OCI-LY7 (cell line): ENCODE data around the gene KCNG1. TPM values are rescaled to one million over a fixed set of nuclear protein-coding genes. Genes with fewer than 3 reads are reported as not detected.

ENCODE experiments used
- BruUV-seq: library from RNA; stranded (reverse); fragments of 400-500 nt; replicated peaks from 2 replicates; lab custom pipeline; 2021; lab: Mats Ljungman, UMichigan
- CTCF ChIA-PET: fragments of 300-600 bp; sonication (Branson Sonifier 250); formaldehyde crosslinking; loops from one replicate; lab custom pipeline; 2022; ENCODE audit warnings: antibody characterized with exemption; ENCODE audit not compliant: unreplicated experiment; lab: Charles Lee
- POLR2A ChIA-PET: fragments of 300-600 bp; sonication (Branson Sonifier 250); formaldehyde crosslinking; loops from one replicate; lab custom pipeline; 2022; ENCODE audit warnings: antibody characterized with exemption; lab: Charles Lee
- DNase-seq: peaks from one replicate; pipeline ENCODE4 v3.0.0-alpha.2; 2015; ENCODE audit warnings: low spot score
- H2AFZ ChIP-seq: fragments of 200-600 bp; sonication (generic), shearing (Covaris generic); 2 replicates; pipeline ENCODE4 v1.6.1; 2014; ENCODE audit warnings: mild to moderate bottlenecking, antibody characterized with exemption, low read length, moderate library complexity
- H3K27ac ChIP-seq: fragments of 200-600 bp; sonication (generic); 2 replicates; pipeline ENCODE4 v1.5.1; 2014; ENCODE audit warnings: mixed run types, low read depth, mild to moderate bottlenecking, moderate library complexity, low read length, inconsistent platforms; ENCODE audit not compliant: poor library complexity, severe bottlenecking
- H3K36me3 ChIP-seq: fragments of 200-600 bp; sonication (generic); 2 replicates; pipeline ENCODE4 v1.6.1; 2014; ENCODE audit warnings: mild to moderate bottlenecking, antibody characterized with exemption, low read length, moderate library complexity, mixed read lengths; ENCODE audit not compliant: insufficient read depth
- H3K4me1 ChIP-seq: fragments of 200-600 bp; sonication (generic); 2 replicates; pipeline ENCODE4 v1.5.1; 2014; ENCODE audit warnings: mild to moderate bottlenecking, low read length; ENCODE audit not compliant: insufficient read depth, poor library complexity, severe bottlenecking
- H3K4me2 ChIP-seq: fragments of 200-600 bp; sonication (generic); 2 replicates; pipeline ENCODE4 v1.6.1; 2014; ENCODE audit warnings: mild to moderate bottlenecking, low read length
- H3K4me3 ChIP-seq: fragments of 200-600 bp; sonication (generic); 2 replicates; pipeline ENCODE4 v1.5.1; 2014; ENCODE audit warnings: mild to moderate bottlenecking, low read depth, low read length; ENCODE audit not compliant: poor library complexity, severe bottlenecking
- H3K79me2 ChIP-seq: fragments of 200-600 bp; sonication (generic); 2 replicates; pipeline ENCODE4 v1.6.1; 2016; ENCODE audit warnings: low read depth, mild to moderate bottlenecking, low read length, moderate library complexity, mixed read lengths; ENCODE audit not compliant: insufficient read depth
- H3K9me2 ChIP-seq: fragments of 200-600 bp; sonication (generic); 2 replicates; pipeline ENCODE4 v1.6.1; 2016; ENCODE audit warnings: mild to moderate bottlenecking, low read length, mixed read lengths; ENCODE audit not compliant: insufficient read depth
- H3K9me3 ChIP-seq: fragments of 200-600 bp; sonication (generic); 2 replicates; pipeline ENCODE4 v1.6.1; 2014; ENCODE audit warnings: mild to moderate bottlenecking, mixed run types, low read length, mixed read lengths
- H4K20me1 ChIP-seq: fragments of 200-600 bp; sonication (generic); 2 replicates; pipeline ENCODE4 v1.6.1; 2014; ENCODE audit warnings: mild to moderate bottlenecking, antibody characterized with exemption, low read length, moderate library complexity, mixed read lengths; ENCODE audit not compliant: insufficient read depth
- CTCF ChIP-seq: fragments of 200-600 bp; sonication (generic); conservative IDR thresholded peaks from 2 replicates; pipeline ENCODE4 v1.5.1; 2014; ENCODE audit warnings: mild to moderate bottlenecking, antibody characterized with exemption, low read length, moderate library complexity, mixed read lengths
- EZH2phosphoT487 ChIP-seq: fragments of 200-600 bp; sonication (generic); IDR thresholded peaks from 2 replicates; pipeline ENCODE4 v1.6.1; 2018; ENCODE audit warnings: low read depth, borderline replicate concordance, mild to moderate bottlenecking, mixed run types, antibody characterized with exemption, low read length, moderate library complexity, mixed read lengths
- intact Hi-C: fragments of 100-400 bp; cut with micrococcal nuclease; formaldehyde crosslinking; loops from one replicate; pipeline ENCODE4 v1.10.0; 2022; ENCODE audit not compliant: unreplicated experiment
- total RNA-seq, 2 experiments: library from RNA; depleted of rRNA in 1 of 2; stranded (reverse); fragments of >200 nt in 1 of 2; shearing (Covaris generic) in 1 of 2; gene quantifications; 2 replicates each; pipeline ENCODE4 v1.2.3, GENCODE V29; 2014 to 2022

Gene KCNG1
- total RNA-seq, 2 experiments from 2014 or later, result not detected

- H3K27ac ChIP-seq, result no peak overlapping the region
- no peak overlapping the region for H2AFZ ChIP-seq
- TF ChIP-seq CTCF, result no peak
- no peak for TF ChIP-seq EZH2phosphoT487
- no peaks in the 10 kb centered on the region for H3K79me2 ChIP-seq
- BruUV-seq, result no TSS peak
- CTCF ChIA-PET, result no interaction called here
- H3K9me2 ChIP-seq, result no peaks in the 10 kb centered on the region
- H4K20me1 ChIP-seq, result no peaks in the 10 kb centered on the region
- intact Hi-C loops, result no loop called here
- no peaks in the 10 kb centered on the region for H3K9me3 ChIP-seq
- no peak overlapping the region for H3K4me3 ChIP-seq
- POLR2A ChIA-PET, result no interaction called here
- no peaks in the 10 kb centered on the region for H3K36me3 ChIP-seq
- H3K4me1 ChIP-seq, result no peaks in the 10 kb centered on the region
- no peak for DNase-seq
- H3K4me2 ChIP-seq, result no peak overlapping the region
These were observed 13.3 kb upstream of the KCNG1 start for GRCh38 chr20:51036226-51036625.

- intact Hi-C loops, result no loop called here
- Histone ChIP-seq H2AFZ (no peak overlapping the region), H3K27ac (no peak overlapping the region), H3K9me3 (no peaks in the 10 kb centered on the region), H3K9me2 (no peaks in the 10 kb centered on the region), H3K79me2 (no peaks in the 10 kb centered on the region), H3K4me1 (no peaks in the 10 kb centered on the region), H3K4me2 (no peak overlapping the region), H4K20me1 (no peaks in the 10 kb centered on the region), H3K4me3 (no peak overlapping the region), H3K36me3 (no peaks in the 10 kb centered on the region)
- ChIA-PET POLR2A (no interaction called here), CTCF (no interaction called here)
- TF ChIP-seq CTCF (no peak), EZH2phosphoT487 (no peak)
- BruUV-seq, result no TSS peak
- no peak for DNase-seq
These were observed 12.2 kb upstream of the KCNG1 start for GRCh38 chr20:51034988-51035656.

- ChIA-PET POLR2A (no interaction called here), CTCF (no interaction called here)
- Histone ChIP-seq H3K4me1 (no peaks in the 10 kb centered on the region), H4K20me1 (no peaks in the 10 kb centered on the region), H3K9me3 (no peaks in the 10 kb centered on the region), H3K9me2 (no peaks in the 10 kb centered on the region), H3K27ac (no peak overlapping the region), H3K4me3 (no peak overlapping the region), H3K36me3 (no peaks in the 10 kb centered on the region), H2AFZ (no peak overlapping the region), H3K4me2 (no peak overlapping the region), H3K79me2 (no peaks in the 10 kb centered on the region)
- intact Hi-C loops, result no loop called here
- TF ChIP-seq CTCF (no peak), EZH2phosphoT487 (no peak)
- DNase-seq, result no peak
- BruUV-seq, result no TSS peak
These were observed 11.6 kb upstream of the KCNG1 start for GRCh38 chr20:51034476-51034875.
